Activated CD4-positive, alpha-beta T cell treated with anti-CD3 and anti-CD28 coated beads, Interleukin-2, amount 50 U/mL, for 24 hours (primary cell): ENCODE data around the gene RBM20.
"Not testable (repeated sequence)": the region's sequence is repeated elsewhere in the genome, so short reads cannot be mapped to it uniquely, and the experiment has no call there.

Source experiments
- DNase-seq, 2 donors: peaks; one replicate each; pipeline ENCODE4 v3.0.0-alpha.2; 2020; ENCODE audit warnings: low read depth in 1 of 2, low spot score in 1 of 2

The RBM20 gene

DNA sequence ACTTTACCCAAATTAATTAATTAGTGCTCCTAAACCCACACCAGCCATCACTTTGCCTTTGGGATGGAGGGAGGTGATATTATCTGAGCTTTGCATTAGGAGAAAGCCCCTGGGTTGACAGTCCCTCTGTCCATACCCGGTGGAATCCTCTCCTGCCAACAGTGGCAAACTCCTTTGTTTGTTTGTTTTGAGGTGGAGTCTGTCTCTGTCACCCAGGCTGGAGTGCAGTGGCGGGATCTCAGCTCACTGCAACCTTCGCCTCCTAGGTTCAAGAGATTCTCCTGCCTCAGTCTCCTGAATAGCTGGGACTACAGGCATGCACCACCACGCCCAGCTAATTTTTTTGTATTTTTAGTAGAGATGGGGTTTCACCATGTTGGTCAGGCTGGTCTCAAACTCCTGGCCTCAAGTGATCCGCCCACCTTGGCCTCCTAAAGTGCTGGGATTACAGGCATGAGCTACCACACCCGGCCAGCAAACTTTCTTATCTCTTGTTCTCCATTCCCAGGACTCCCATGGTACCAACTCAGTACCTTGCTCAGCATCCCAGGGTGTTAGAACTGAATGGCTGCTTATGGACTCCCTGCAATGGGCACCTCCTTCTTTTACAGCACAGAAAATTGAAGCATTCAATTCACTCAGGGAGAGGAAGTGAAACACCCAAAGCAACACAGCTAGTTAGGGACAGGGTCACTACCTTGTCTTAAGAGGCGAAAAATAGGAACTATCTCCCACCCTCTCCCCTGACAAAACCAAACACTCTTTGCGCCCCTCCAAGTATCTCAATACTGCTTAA, 223.1 kb downstream of the RBM20 start:
- DNase-seq: not testable (repeated sequence)

DNA sequence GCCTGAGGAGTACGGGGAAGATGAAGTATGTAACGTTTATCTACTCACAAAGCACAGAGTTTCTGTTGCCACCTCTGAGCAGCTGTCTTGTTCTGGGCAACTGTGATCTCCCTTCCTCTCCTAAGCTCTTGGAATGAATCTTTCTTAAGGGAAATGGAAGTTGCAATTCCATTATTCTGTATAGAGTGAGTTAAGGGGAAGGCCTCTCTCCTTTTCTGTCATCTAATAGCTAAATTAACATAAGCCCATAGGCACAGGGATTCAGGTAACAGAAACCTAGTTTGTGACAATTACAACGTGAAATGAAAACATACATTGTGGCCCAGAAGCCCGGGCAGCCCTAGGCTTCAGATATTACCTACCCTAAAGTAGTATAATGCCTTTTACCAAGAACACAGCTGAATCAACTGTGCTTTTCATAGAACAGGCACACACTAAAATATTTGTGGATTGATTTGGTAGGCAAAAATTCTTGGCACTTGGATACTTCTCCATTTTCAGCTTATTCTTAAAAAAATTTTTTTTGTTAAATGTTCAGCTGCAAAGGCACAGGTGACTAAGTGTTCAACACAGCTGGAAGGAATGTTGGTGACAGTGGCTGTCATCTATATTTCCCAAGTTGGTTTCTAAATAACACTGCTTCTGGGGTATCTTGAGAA, 223.8 kb downstream of the RBM20 start:
- DNase-seq: no peak

DNA sequence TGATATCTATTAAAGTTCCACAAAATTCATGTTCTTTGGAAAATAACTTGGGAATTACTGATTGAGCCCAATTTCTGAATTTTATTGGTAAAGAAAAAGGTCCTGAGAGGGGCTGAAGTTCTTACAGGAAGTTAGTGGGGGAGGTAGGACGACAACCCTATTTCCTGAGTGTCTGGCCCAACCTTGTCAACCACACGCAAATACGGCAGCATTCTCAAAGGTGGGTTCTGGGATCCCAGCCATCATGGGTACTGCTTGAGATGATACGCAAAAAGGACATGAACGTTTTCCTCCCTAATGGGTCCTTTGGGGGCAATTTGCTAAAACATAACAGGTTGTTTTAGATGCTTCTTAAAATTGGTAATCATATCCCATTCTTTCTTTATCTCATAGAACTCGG, 224.8 kb downstream of the RBM20 start:
- DNase-seq: no peak

DNA sequence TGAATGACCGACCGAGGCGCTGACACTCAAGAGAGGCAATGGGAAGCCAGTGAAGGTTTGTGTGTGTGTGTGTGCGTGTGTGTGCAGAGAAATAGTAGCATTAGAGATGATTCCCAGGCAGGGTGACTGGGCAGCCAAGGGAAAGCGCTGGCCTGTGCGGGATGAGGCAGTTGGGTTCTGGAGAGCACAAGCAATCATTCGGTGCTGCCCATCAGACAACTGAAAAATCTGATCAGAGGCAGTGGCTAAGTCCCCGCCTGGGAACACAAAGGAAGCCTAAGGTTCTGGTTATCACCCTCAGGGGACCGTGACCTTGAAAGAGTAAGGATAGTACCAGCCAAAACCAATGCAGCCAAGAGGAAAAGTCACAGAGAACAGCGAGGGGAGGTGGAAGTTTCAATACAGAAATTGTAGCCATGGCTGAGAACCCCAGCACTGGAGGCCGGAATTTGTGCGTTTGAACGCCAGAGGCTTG, 226.7 kb downstream of the RBM20 start:
- no peak for DNase-seq

DNA sequence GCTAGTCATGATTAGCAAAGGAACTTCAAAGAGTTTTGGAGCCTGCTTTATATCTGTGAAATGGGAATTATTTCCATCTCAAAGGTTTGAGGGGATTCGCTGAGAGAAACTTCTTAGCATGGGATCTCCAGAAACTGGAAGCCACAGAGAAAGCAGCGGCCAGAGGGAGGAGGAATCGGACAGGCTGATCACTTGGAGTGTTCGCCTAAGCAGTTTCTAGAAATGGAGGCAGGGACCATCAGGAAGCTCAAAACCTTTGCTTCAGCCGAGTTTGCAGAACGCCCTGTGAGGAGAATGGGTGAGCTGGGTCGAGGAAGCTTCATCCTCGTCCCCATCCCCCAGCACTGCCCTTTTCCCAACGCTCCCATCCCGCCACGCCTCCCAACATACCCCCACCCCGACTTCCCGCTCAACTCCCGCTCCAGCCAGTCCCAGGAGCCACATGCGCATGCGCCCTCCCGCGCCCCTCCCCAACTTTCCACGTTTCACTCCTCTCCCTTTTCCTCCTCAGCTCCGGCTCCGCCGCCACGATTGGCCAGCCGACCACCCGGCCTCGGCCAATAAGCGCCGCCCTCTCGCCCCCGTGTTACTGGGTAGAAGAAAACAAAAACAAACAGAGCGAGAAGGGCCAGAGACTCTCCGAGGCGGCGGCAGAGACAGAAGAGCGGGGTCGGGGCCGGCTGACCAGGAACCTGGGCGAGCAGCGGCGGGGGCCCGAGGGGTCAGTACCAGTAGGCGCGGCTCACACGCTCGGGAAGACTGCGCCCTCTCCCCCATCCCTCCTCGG, 227.4 kb downstream of the RBM20 start, which contains the start of gene PDCD4:
PDCD4 (plus strand) TSS at position 631 of the 787 bp plus-strand sequence. CDS start 4,100 bp downstream, outside the sequence.
- DNase-seq: peak; percentile 86 to 94

DNA sequence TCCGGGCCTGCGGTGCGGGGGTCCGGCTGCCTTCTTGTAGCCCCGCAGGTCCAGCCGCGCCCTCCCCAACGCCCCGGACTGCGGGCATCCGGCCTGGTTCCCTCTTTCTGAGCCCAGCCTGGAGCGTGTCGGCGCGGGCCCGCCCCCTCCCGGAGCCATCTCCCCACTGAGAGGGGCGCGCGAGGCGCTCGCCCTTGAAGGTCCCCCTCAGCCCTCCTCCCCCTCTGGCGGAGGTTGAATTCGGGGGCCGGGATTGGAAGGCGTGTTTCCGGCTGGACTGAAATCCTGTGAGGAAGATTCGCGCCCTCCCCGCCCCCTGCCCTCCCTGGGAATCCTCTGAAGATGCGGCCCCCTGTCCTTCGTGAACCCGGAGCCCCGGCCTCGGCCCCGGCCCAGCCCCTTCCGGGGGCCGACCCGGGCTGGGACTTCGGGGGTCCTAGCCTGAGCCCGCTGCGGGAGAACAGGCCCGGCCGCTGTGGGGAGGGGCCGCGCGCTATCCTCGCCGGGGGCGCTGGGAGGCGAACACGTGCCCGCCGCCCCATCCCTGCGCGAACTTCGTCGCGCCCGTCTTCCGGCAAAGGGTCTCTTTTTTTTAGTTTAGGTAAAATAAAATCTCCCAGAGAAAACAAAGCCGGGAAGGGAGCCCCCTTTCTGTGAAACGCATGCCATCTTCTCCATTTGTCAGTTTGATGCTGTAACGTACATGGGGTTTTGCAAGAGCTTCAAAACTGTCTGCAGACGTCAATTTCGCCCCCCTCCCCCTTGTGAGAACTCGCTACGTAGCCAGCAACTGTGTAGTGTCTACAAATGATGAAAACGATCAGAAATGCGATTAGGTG, 228.2 kb downstream of the RBM20 start:
- DNase-seq: peak; percentile 55 to 69

DNA sequence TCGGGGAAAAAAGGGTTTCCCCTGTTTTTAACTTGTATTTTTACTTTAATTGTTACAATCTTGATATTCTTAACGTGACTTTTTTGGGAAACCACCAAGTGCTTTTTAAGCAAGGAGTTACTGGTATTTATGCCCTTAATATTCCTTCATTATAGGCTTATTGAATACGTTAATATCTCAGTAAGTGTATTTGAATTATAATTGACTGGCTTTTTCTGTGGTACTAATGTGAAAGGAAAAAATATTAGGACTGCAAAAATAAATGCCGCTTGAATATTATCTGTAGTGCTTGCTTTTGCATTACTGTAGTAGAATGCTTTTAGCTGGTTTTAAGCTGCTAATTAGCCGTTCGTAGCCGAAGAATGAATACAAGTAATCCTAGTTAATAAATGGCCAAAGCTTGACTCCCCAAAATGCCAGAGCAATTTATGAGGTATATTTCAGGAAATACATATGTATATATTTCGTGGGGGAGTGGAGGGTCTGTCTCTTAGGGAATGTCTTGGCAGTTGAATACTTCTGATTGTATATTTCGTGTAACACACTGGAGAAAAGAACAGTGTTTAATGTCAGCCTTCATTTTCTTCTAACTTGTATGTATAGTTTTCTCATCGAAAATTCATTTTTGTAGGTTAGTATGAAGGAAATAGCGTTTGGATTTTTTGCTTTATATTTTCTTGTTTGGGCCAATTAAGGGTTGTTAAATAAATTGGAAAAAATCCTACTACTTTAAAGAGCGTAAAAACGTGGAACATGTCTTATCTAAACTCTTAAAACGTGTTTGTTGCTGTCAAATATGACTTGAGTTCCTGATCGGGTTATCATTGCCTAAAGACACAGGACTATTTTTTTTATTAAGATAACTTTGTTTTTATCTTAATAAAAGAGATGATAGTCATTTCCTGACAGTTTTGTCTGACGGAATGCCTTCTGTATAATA, 229.1 kb downstream of the RBM20 start:
- DNase-seq: no peak

DNA sequence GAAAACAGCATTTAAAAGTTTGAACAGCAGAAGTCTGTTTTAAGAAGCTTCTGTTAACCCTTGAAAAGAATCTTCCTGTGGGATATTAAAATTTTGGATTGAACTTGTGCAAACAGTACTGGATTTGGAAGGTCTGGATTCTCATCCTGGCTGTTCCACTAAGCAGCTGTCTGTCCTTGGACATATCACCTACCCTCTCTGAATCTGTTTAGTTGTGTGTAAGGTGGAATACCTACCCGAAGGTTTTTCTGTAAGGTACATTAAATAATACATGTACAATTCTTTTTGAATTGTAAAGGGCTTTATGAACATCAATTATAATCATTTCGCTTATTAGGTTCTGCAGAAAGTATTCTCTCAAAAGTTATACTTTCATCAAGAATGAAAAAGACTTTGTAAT, 229.8 kb downstream of the RBM20 start:
- DNase-seq: no peak

DNA sequence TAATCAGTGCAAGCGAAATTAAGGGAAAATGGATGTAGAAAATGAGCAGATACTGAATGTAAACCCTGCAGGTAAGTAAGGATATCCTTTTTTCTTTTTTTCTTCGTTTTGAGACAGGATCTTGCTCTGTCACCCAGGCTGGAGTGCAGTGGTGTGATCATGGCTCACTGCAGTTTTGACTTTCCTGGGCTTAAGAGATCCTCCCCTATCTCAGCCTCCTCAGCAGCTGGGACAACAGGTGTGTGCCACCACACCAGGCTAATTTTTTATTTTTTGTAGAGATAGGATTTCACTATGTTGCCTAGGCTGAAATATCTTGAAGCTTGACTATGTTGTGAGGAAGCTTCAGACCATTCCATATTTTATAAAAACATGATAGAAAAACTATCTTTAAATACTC, 231.9 kb downstream of the RBM20 start:
- DNase-seq: no peak

DNA sequence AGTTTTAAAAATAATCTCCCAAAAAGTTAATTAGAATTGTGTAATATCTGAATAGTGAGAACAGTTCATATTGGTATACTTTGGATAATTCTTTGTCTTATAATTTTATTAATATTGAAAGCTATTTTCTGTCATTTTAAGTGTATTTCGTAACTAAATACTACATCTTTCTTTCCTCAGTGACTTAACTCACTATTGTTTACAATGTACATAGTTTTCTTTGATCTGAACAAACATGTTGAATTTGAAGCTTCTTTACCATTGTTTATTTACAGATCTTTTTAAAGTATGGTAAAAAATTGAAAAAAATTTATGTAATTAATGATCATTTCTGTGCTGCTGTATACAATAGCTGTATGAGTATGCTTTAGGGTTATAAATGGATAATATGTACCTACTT, 232.7 kb downstream of the RBM20 start:
- DNase-seq: no peak

DNA sequence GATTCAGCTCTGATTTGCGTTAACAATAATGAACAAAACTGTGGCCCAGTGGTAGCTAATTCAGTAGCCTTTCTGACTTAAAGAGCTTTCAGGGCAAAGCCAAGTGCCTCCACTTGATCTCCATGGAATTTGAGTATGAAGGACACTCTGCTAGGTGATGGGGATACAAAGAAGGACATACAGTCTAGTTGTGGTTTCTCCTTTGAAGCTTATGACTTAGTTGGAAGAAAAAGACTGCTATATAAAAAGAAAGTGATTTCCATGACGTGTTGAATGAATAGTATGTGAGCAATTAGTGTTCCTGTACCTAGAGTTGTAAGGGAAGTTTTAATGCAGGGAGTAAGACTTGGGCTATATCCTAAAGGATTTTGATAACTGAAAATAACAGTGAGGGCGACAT, 235.9 kb downstream of the RBM20 start:
- no peak for DNase-seq

DNA sequence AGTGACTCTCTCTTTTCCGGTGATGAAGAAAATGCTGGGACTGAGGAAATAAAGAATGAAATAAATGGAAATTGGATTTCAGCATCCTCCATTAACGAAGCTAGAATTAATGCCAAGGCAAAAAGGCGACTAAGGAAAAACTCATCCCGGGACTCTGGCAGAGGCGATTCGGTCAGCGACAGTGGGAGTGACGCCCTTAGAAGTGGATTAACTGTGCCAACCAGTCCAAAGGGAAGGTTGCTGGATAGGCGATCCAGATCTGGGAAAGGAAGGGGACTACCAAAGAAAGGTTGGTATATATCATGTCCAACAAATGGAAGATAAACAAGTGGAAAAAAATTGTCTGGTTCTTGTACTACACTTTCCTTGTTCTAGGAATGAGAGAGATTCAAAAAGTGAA, 237.1 kb downstream of the RBM20 start:
- DNase-seq: no peak

DNA sequence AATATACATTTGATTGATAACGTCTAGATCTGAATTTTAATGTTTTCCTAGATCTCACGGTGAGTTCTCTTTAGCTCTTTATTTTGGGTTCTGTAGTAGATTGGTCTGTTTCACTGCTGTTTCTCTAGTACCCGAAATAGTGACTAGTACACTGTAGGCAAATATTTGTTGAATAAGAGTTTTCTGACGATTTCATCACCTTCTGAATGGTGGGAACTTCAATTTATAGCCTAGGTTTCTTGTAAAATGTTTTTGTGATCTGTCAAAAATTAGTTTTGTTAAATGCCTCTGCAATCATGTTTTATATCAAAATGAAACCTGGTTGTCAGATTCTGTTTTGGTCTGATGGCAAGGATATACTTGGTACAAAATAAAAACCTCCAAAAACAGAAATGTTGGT, 237.8 kb downstream of the RBM20 start:
- DNase-seq: no peak

DNA sequence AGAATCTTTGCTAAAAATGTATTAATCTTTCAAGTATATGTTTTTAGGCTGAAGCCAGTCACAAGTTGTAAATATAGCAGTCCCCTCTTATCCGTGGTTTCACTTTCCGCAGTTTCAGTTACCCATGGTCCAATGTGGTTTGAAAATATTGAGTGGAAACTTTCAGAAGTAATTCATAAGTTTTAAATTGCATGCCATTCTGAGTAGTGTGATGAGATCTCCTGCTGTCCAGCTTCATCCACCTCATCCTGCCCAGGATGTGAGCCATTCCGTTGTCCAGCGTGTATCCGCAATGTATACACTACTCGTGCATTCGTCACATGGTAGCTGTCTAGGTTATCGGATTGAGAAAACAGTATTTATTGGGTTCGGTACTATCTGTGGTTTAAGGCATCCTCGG, 239.8 kb downstream of the RBM20 start:
- no peak for DNase-seq

DNA sequence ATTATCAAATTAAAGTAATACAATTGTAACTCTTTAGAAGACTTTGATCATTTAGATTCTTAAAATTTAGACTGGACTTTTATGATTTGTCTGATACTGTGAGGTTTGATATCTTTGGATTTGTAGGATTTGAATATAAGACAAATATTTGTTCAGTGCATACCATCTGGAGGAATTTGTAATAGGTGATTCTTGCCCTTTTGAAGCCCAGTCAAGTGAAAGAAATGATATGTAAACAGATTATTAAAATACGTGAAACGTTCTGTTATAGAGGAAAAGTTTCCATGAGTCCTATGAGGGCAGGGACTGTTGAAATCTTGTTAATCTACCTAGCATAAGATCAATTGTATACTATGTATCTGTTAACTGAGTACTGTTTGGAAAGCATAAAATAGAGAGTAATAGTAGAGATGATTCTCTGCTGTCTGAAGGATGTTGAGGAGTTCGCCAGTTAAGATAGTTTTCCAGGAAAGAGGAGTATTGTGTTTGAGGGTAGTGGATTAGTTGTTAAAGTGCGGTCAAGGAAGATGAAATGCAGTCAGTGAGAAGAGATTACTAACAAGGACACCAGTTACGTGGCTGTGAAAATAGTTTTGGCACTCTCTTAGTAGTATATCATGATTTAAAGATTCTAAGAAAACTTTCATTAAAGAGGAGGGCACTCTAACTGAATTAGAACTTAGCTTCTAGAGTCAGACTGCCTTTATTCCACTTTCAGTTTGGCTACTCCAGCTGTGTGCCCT, 242.0 kb downstream of the RBM20 start:
- no peak for DNase-seq

DNA sequence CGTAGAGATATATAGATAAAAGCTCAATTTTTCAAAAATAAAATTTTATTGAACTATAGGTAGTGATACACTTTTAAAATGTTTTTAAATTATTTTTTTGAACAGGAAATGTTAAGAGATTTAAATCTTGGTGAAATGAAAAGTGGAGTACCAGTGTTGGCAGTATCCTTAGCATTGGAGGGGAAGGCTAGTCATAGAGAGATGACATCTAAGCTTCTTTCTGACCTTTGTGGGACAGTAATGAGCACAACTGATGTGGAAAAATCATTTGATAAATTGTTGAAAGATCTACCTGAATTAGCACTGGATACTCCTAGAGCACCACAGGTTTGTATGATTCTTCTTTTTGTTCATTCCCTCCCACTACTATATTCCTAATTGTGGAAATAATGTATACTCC, 243.4 kb downstream of the RBM20 start:
- no peak for DNase-seq
